Astrocyte (in vitro differentiated cells and primary cell): Measurements from ENCODE around the gene STRBP. TPM values are rescaled to one million over a fixed set of nuclear protein-coding genes. Genes with fewer than 3 reads are reported as not detected.

Experiments used
- DNase-seq: peaks from one replicate; pipeline ENCODE4 v3.0.0-alpha.2; 2010; ENCODE audit warnings: low read depth
- FAIRE-seq: peaks from 2 replicates; lab custom pipeline; 2011; peaks lifted over from hg19 to GRCh38; lab: Jason Lieb, UNC
- H2AFZ ChIP-seq: 2 replicates; pipeline ENCODE4 v1.6.0; 2012; ENCODE audit warnings: low read depth, low read length, inconsistent platforms
- H3K27ac ChIP-seq: 2 replicates; pipeline ENCODE4 v1.5.1; 2011; ENCODE audit warnings: low read depth, low read length, inconsistent platforms
- H3K27me3 ChIP-seq: 2 replicates; pipeline ENCODE4 v1.6.0; 2011; ENCODE audit warnings: low read length, inconsistent platforms; ENCODE audit not compliant: insufficient read depth
- H3K36me3 ChIP-seq: 2 replicates; pipeline ENCODE4 v1.5.1; 2011; ENCODE audit warnings: low read length, inconsistent platforms; ENCODE audit not compliant: insufficient read depth
- H3K4me1 ChIP-seq: 2 replicates; pipeline ENCODE4 v1.5.1; 2011; ENCODE audit warnings: low read length, inconsistent platforms; ENCODE audit not compliant: insufficient read depth
- H3K4me2 ChIP-seq: 2 replicates; pipeline ENCODE4 v1.6.0; 2012; ENCODE audit warnings: low read length, inconsistent platforms
- H3K4me3 ChIP-seq: 2 replicates; pipeline ENCODE4 v1.5.1; 2011; ENCODE audit warnings: low read depth, mild to moderate bottlenecking, low read length, inconsistent platforms; ENCODE audit not compliant: insufficient read depth
- H3K79me2 ChIP-seq: 2 replicates; pipeline ENCODE4 v1.6.0; 2012; ENCODE audit warnings: mild to moderate bottlenecking, low read length, inconsistent platforms; ENCODE audit not compliant: insufficient read depth
- H3K9ac ChIP-seq: 2 replicates; pipeline ENCODE4 v1.6.0; 2012; ENCODE audit warnings: mild to moderate bottlenecking, low read length, inconsistent platforms
- H3K9me3 ChIP-seq: 2 replicates; pipeline ENCODE4 v1.5.1; 2012; ENCODE audit warnings: low read depth, mild to moderate bottlenecking, low read length, inconsistent platforms; ENCODE audit not compliant: insufficient read depth
- H4K20me1 ChIP-seq: 2 replicates; pipeline ENCODE4 v1.6.0; 2012; ENCODE audit warnings: low read length, inconsistent platforms; ENCODE audit not compliant: insufficient read depth
- H3K27ac Mint-ChIP-seq: one replicate; pipeline ENCODE4 v1.8.0; 2021; ENCODE audit warnings: mild to moderate bottlenecking, mixed read lengths; ENCODE audit not compliant: unreplicated experiment
- H3K27me3 Mint-ChIP-seq: one replicate; pipeline ENCODE4 v1.8.0; 2021; ENCODE audit warnings: low read depth, mixed read lengths; ENCODE audit not compliant: unreplicated experiment
- H3K36me3 Mint-ChIP-seq: one replicate; pipeline ENCODE4 v1.8.0; 2021; ENCODE audit warnings: low read depth, mixed read lengths; ENCODE audit not compliant: unreplicated experiment
- H3K4me1 Mint-ChIP-seq: one replicate; pipeline ENCODE4 v1.8.0; 2021; ENCODE audit warnings: low read depth, mixed read lengths; ENCODE audit not compliant: unreplicated experiment
- H3K4me3 Mint-ChIP-seq: one replicate; pipeline ENCODE4 v1.8.0; 2021; ENCODE audit warnings: mild to moderate bottlenecking, moderate library complexity, mixed read lengths; ENCODE audit not compliant: unreplicated experiment
- H3K9me3 Mint-ChIP-seq: one replicate; pipeline ENCODE4 v1.8.0; 2021; ENCODE audit warnings: mild to moderate bottlenecking, mixed read lengths; ENCODE audit not compliant: unreplicated experiment
- CTCF ChIP-seq: IDR thresholded peaks from 2 replicates; pipeline ENCODE4 v1.5.1; 2011; ENCODE audit warnings: low read depth, mild to moderate bottlenecking, inconsistent platforms, low read length, moderate library complexity; ENCODE audit not compliant: insufficient read depth
- EZH2 ChIP-seq: IDR thresholded peaks from 2 replicates; pipeline ENCODE4 v1.6.1; 2012; ENCODE audit warnings: mild to moderate bottlenecking, low read length, inconsistent platforms; ENCODE audit not compliant: insufficient read depth
- total RNA-seq: library from RNA; stranded (reverse); gene quantifications from 2 replicates; pipeline ENCODE4 v1.2.1, GENCODE V29; 2021

The STRBP gene
- total RNA-seq, 1 donor from 2014 or later: 13.1 TPM

DNA sequence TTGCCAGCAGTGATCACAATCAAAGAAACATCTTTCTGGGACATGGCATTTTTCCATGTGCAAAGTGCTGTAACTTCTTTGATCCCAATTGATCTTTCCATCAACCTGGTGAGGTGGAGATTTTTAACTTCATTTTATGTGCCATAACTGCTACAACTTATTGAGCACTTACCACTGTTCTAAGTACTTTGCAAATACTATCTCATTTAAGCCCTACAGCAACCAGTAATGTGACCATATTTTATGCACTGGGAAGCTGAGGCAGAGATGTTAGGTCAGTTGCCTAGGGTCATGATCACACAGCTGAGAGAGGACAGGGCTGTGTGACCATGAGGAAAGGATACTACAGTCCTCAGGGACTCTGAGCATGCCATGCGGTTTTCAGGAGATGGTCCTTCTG is 17.9 kb upstream of the STRBP start:
- DNase-seq (no peak), FAIRE-seq (no peak)
- Mint-ChIP-seq H3K4me3 (no peak overlapping the region), H3K27ac (no peak overlapping the region), H3K27me3 (peaks cover 10% of the 10 kb centered on the region), H3K36me3 (no peaks in the 10 kb centered on the region), H3K9me3 (no peaks in the 10 kb centered on the region), H3K4me1 (no peaks in the 10 kb centered on the region)
- peaks cover 7% of the 10 kb centered on the region for H3K4me1 ChIP-seq
- no peak overlapping the region for H3K4me3 ChIP-seq
- H4K20me1 ChIP-seq: no peaks in the 10 kb centered on the region
- H3K4me2 ChIP-seq: no peak overlapping the region
- H3K36me3 ChIP-seq: no peaks in the 10 kb centered on the region
- H3K9ac ChIP-seq: no peak overlapping the region
- TF ChIP-seq EZH2: no peak
- TF ChIP-seq CTCF: no peak
- no peaks in the 10 kb centered on the region for H3K79me2 ChIP-seq
- H3K9me3 ChIP-seq: no peaks in the 10 kb centered on the region
- H3K27me3 ChIP-seq: peaks cover 15% of the 10 kb centered on the region
- no peak overlapping the region for H2AFZ ChIP-seq
- no peak overlapping the region for H3K27ac ChIP-seq

DNA sequence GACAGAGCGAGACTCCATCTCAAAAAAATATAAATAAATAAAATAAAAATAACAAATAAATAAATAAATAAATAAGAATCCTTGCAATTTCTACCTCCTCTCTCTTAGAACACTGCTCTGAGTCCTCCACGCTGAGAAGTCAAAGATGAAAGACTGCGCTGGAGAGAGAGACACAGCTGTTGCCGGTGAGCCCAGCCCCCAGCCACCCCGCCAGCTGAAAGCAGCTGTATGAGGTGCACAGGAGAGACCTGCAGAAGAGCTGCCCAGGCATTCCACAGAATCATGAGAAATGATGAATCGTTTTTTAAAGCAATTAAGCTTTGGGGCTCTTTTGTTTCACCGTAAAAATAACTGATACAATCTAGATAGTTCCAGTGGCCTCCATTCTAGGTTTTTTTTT is 16.3 kb upstream of the STRBP start:
- Histone ChIP-seq H3K9ac (no peak overlapping the region), H3K4me2 (no peak overlapping the region), H3K27me3 (peaks cover 15% of the 10 kb centered on the region), H3K4me3 (no peak overlapping the region), H3K79me2 (no peaks in the 10 kb centered on the region), H4K20me1 (no peaks in the 10 kb centered on the region), H3K27ac (no peak overlapping the region), H3K4me1 (peaks cover 7% of the 10 kb centered on the region), H3K9me3 (no peaks in the 10 kb centered on the region), H3K36me3 (no peaks in the 10 kb centered on the region), H2AFZ (no peak overlapping the region)
- no peaks in the 10 kb centered on the region for H3K4me1 Mint-ChIP-seq
- H3K4me3 Mint-ChIP-seq: no peak overlapping the region
- no peak overlapping the region for H3K27ac Mint-ChIP-seq
- TF ChIP-seq CTCF: no peak
- TF ChIP-seq EZH2: no peak
- FAIRE-seq: no peak
- no peaks in the 10 kb centered on the region for H3K9me3 Mint-ChIP-seq
- peaks cover 2% of the 10 kb centered on the region for H3K36me3 Mint-ChIP-seq
- DNase-seq: no peak
- H3K27me3 Mint-ChIP-seq: peaks cover 10% of the 10 kb centered on the region

- FAIRE-seq: no peak
- no peak overlapping the region for H3K4me3 Mint-ChIP-seq
Observed at GRCh38 chr9:123283455-123283854, 15.1 kb upstream of the STRBP start.

More at GRCh38 chr9:123283455-123283854, 15.1 kb upstream of the STRBP start:
- Histone ChIP-seq H3K4me2 (no peak overlapping the region), H3K9me3 (no peaks in the 10 kb centered on the region), H4K20me1 (no peaks in the 10 kb centered on the region), H3K4me3 (no peak overlapping the region), H3K9ac (no peak overlapping the region), H2AFZ (no peak overlapping the region), H3K36me3 (no peaks in the 10 kb centered on the region), H3K27ac (no peak overlapping the region), H3K27me3 (peaks cover 18% of the 10 kb centered on the region), H3K4me1 (peaks cover 7% of the 10 kb centered on the region), H3K79me2 (no peaks in the 10 kb centered on the region)
- H3K9me3 Mint-ChIP-seq: no peaks in the 10 kb centered on the region
- TF ChIP-seq CTCF: no peak
- TF ChIP-seq EZH2: no peak
- DNase-seq: no peak
- no peaks in the 10 kb centered on the region for H3K4me1 Mint-ChIP-seq
- peaks cover 8% of the 10 kb centered on the region for H3K27me3 Mint-ChIP-seq
- H3K36me3 Mint-ChIP-seq: peaks cover 2% of the 10 kb centered on the region
- H3K27ac Mint-ChIP-seq: no peak overlapping the region
